ENCODE data around the gene PDK3.

The PDK3 gene

DNA sequence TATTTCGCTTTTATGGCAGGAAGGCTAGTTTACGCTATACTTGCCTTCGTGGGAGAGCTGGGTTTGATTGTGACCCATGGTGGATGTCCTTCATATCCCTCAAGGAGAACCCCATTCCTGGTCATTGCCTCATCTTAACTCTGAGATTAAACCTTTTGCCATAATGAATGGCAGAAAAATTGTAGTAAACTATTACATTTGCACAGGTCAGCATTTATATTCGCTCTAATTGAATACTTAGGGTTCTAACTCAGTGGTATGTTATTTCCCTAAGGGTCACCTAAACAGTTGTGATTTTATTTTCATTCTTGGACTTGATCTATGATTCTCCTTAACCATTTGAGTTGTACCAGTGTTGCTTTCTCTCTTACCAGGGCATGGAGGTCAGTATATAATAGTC is 13.4 kb downstream of the PDK3 start:
- TF ChIP-seq, protein P1, sequence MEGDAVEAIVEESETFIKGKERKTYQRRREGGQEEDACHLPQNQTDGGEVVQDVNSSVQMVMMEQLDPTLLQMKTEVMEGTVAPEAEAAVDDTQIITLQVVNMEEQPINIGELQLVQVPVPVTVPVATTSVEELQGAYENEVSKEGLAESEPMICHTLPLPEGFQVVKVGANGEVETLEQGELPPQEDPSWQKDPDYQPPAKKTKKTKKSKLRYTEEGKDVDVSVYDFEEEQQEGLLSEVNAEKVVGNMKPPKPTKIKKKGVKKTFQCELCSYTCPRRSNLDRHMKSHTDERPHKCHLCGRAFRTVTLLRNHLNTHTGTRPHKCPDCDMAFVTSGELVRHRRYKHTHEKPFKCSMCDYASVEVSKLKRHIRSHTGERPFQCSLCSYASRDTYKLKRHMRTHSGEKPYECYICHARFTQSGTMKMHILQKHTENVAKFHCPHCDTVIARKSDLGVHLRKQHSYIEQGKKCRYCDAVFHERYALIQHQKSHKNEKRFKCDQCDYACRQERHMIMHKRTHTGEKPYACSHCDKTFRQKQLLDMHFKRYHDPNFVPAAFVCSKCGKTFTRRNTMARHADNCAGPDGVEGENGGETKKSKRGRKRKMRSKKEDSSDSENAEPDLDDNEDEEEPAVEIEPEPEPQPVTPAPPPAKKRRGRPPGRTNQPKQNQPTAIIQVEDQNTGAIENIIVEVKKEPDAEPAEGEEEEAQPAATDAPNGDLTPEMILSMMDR (IDR thresholded peaks at IDR 0.05; ENCODE audit: low read depth, low read length, missing control alignments) = no peak
- no peak overlapping the region; the same call in 1 of the 2 replicates for H3K4me3 ChIP-seq (ENCODE audit: low read depth, low read length)
- no peak for DNase-seq (ENCODE audit: low read depth)

DNA sequence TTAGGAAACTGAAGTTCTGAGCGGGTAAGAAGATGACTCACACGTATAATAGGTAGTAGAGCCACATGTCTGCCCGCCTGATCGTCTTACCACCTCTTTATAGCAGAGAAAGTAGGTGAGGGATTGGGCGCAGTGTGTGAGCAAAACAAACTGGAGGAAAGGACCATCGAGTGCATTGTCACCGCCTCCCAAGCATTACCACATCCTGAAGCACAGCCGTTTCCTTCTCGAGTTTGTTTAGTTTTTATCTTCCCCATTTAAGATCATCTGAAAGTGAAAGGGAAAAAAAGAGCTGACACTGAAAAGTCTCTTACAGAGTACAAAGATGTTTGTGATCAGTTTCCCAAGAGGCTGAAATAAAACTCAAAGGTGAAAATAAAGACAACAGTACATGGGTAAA is 14.8 kb downstream of the PDK3 start:
- DNase-seq (ENCODE audit: low read depth) = peak; percentile 72
- H3K4me3 ChIP-seq (ENCODE audit: low read depth, low read length) = peak overlapping the region; percentile 33
- TF ChIP-seq, protein P1 (IDR thresholded peaks at IDR 0.05; ENCODE audit: low read depth, low read length, missing control alignments) = no peak

DNA sequence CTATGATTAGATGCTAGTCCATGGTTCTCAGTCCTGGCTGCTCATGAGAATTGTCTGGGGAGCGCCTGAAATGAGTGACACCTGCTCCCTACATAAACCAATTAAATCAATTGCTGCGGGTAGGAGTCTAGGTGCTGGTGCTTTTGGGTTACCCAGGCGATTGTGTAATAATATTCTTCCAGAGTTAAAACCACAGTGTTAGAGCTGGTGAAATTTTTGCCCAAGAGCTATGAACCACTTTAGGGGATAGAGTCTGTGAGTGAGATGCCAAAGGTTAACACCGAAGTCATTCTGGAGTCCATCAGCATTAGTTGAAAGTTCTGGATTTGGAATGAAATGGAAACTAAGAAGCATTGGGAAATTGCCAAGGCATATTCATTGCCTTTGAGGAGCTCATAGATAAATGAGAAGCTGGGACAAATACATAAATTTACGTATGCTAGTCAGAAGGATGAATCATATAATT is 15.3 kb downstream of the PDK3 start:
- H3K4me3 ChIP-seq (ENCODE audit: low read depth, low read length) = peak overlapping the region; percentile 33; the same call in 1 of the 2 replicates
- TF ChIP-seq, protein P1 (IDR thresholded peaks at IDR 0.05; ENCODE audit: low read depth, low read length, missing control alignments) = no peak

DNA sequence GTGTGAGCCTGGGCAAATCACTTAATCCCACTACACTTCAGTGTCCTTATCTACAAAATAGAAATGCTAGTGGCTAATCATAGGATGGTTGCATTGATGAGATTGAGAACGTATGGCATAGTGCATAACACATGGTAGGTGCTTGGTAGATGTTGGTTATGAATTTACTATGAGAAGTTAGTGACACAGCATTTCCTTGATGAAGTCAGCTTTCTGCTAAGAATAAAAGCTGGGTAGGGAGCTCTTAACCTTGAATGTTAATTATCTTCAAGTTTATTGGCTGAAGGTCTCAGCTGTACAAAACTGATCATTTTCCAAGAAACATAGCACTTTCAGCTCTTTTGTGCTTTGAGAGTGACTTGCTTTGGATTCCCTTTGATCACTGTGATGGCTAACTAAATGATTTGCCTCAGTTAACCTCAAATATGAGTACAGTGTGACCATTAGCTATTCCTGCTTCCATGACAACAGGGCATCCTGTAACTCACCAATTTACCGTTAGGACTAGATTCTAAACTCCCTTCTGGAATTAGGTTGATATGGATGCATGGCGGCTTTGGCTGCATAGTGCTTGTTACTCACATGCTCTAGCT is 17.8 kb downstream of the PDK3 start:
- TF ChIP-seq, protein P1 (IDR thresholded peaks at IDR 0.05; ENCODE audit: low read depth, low read length, missing control alignments) = no peak
- no peak for DNase-seq (ENCODE audit: low read depth)
- H3K4me3 ChIP-seq (ENCODE audit: low read depth, low read length) = no peak overlapping the region

More for the DNA sequence above, 15.3 kb downstream of the PDK3 start:
- no peak for DNase-seq (ENCODE audit: low read depth)

DNA sequence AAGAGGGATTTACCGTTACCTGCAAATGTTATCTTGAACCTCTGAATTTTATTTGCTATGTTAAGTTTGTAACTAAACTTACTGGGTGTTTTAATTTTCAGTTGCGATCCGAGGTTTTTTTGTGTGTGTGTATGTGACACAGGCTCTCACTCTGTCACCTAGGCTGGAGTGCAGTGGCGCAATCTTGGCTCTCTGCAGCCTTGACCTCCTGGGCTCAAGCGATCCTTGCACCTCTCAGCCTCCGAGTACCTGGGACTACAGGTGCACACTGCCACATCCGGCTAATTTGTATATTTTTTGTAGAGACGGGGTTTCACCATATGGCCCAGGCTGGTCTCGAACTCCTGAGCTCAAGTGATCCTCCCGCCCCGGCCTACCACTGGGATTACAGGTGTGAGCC is 18.5 kb downstream of the PDK3 start:
- no peak overlapping the region for H3K4me3 ChIP-seq (ENCODE audit: low read depth, low read length)
- TF ChIP-seq, protein P1 (IDR thresholded peaks at IDR 0.05; ENCODE audit: low read depth, low read length, missing control alignments) = no peak
- DNase-seq (ENCODE audit: low read depth) = no peak

DNA sequence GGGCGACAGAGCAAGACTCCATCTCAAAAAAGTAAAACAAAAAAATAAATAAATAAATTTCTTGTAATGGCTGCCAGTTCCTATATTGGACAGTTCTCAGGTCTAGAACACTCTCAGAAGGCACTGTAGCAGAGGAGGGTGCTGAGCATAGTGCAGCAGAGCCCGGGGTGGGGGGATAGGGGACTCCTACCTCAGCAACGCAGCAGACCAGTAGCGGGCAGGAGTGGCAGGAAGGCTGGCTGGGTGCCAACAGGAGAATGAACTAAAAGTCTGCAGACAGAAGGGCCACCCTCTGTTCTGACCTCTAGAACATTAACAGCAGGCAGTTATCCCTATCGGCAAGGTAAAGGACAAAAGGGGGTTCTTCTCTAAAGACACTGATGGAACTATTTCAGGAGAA is 20.2 kb downstream of the PDK3 start:
- H3K4me3 ChIP-seq (ENCODE audit: low read depth, low read length) = no peak overlapping the region
- TF ChIP-seq, protein P1 (IDR thresholded peaks at IDR 0.05; ENCODE audit: low read depth, low read length, missing control alignments) = no peak
- no peak for DNase-seq (ENCODE audit: low read depth)
